ENCODE results near the gene TMC1.

DNA sequence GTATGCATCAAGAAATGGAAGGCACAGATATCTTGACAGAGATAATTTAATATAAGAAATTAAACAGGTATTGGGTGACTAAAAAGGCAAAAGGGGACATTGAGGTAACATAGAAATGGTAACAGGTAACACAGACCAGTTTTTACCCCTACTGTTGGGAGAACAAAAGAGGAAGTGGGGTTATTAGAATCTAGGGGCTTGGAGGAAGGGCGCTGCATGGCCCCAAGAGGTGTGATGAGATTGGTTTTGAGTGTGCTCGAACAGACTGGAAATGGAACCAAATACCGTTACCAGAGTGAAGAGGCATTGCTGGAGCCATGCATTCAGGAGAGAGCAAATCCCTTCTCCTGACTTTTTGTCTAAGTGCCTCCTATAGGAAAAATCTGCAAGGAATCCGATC, 237.5 kb downstream of the TMC1 start:
- TF ChIP-seq CTCF (IDR thresholded peaks at IDR 0.05; ENCODE audit: low read depth, low read length) = no peak
- TF ChIP-seq POLR2A (IDR thresholded peaks at IDR 0.05; ENCODE audit: extremely low read depth, insufficient read length) = no peak

Measured in NB4 (cell line).